Upper lobe of left lung (tissue), 6 donors: Measurements from ENCODE around the gene LCN9. TPM values are rescaled to one million over a fixed set of nuclear protein-coding genes. Genes with fewer than 3 reads are reported as not detected.

Experiments
- ATAC-seq, 2 donors: fragments of 200-7000 bp; cut with Tn5 transposase; one replicate each; pipeline ENCODE4 v1.9.1; 2022; ENCODE audit warnings: mild to moderate bottlenecking in 2 of 2, moderate library complexity in 2 of 2; ENCODE audit not compliant: low FRiP score in 2 of 2
- DNase-seq, 2 donors: peaks; one replicate each; pipeline ENCODE4 v3.0.0-alpha.2; 2019 to 2020
- H3K27ac ChIP-seq, 4 donors: fragments of 200-600 bp; sonication (generic); one replicate each; pipeline ENCODE4 v1.5.1; 2016 to 2019
- H3K27me3 ChIP-seq, 4 donors: fragments of 200-600 bp; sonication (generic); one replicate each; pipeline ENCODE4 v1.5.1; 2017 to 2019
- H3K36me3 ChIP-seq, 4 donors: fragments of 200-600 bp; sonication (generic); one replicate each; pipeline ENCODE4 v1.5.1; 2016 to 2019
- H3K4me1 ChIP-seq, 4 donors: fragments of 200-600 bp; sonication (generic); one replicate each; pipeline ENCODE4 v1.5.1; 2018 to 2019
- H3K4me3 ChIP-seq, 4 donors: fragments of 200-600 bp; sonication (generic); one replicate each; pipeline ENCODE4 v1.5.1; 2017 to 2019; ENCODE audit warnings: mild to moderate bottlenecking in 2 of 4, moderate library complexity in 1 of 4
- H3K9me3 ChIP-seq, 4 donors: fragments of 200-600 bp; sonication (generic); one replicate each; pipeline ENCODE4 v1.5.1; 2018 to 2019
- CTCF ChIP-seq, 6 experiments: fragments of 450-650 bp in 4 of 6; fragments of 200-600 bp in 2 of 6; sonication (generic) in 2 of 6; IDR thresholded peaks; one replicate each; pipeline ENCODE4 v1.5.1; 2016 to 2019; ENCODE audit warnings: antibody characterized with exemption in 6 of 6
- EP300 ChIP-seq, 4 donors: sonication (generic); formaldehyde crosslinking; IDR thresholded peaks; one replicate each; pipeline ENCODE4 v1.5.1; 2017; ENCODE audit warnings: antibody characterized with exemption in 4 of 4, control low read depth in 2 of 4
- POLR2A ChIP-seq, 4 donors: fragments of 450-650 bp; IDR thresholded peaks; one replicate each; pipeline ENCODE4 v1.5.1; 2016 to 2017; ENCODE audit warnings: antibody characterized with exemption in 4 of 4, mild to moderate bottlenecking in 2 of 4
- POLR2AphosphoS5 ChIP-seq, 2 donors: sonication (generic); formaldehyde crosslinking; IDR thresholded peaks; one replicate each; pipeline ENCODE4 v1.5.1; 2017; ENCODE audit warnings: antibody characterized with exemption in 2 of 2
- WGBS, 2 donors: methylation state at CpG; one replicate each; pipeline ENCODE4 v1.1.5; 2017 to 2018; 5-methylcytosine and 5-hydroxymethylcytosine counted together
- total RNA-seq, 6 donors: library from RNA; depleted of rRNA in 4 of 6; stranded (reverse); fragments of >200 nt in 4 of 6; gene quantifications; one replicate each; pipeline versions ENCODE4 v1.1.0 to v1.2.1, GENCODE V29; 2016 to 2021
- donor health status: DM: no; HTN: no; CAD: no; lungs with moderate emphysema.
- donor health status: DM: no; HTN: yes; CAD: no; lungs with severe emphysema.

The LCN9 gene
- total RNA-seq, 6 donors from 2014 or later = not detected

- Histone ChIP-seq H3K27me3 (no peaks in the 10 kb centered on the region), H3K4me3 (no peak overlapping the region), H3K36me3 (no peaks in the 10 kb centered on the region), H3K9me3 (no peaks in the 10 kb centered on the region), H3K27ac (no peak overlapping the region), H3K4me1 (no peaks in the 10 kb centered on the region)
- ATAC-seq (no peak), DNase-seq (peak in 1 of 2 donors; percentile 73)
- WGBS, 2 donors = 83% methylated on average over 16 of the region's 16 CpGs; no CpG with 5 or more reads in 1 of the 2 donors
- TF ChIP-seq POLR2AphosphoS5 (IDR thresholded peaks at IDR 0.05) (no peak), CTCF (IDR thresholded peaks at IDR 0.05) (no peak), EP300 (IDR thresholded peaks at IDR 0.05) (no peak)
Observed at GRCh38 chr9:135695036-135695435, 31.9 kb downstream of the LCN9 start.

- Histone ChIP-seq H3K4me3 (no peak overlapping the region), H3K27ac (no peak overlapping the region), H3K9me3 (no peaks in the 10 kb centered on the region), H3K27me3 (no peaks in the 10 kb centered on the region), H3K4me1 (no peaks in the 10 kb centered on the region), H3K36me3 (no peaks in the 10 kb centered on the region)
- DNase-seq = peak in 1 of 2 donors; percentile 51
- WGBS, 2 donors = 82 to 85% methylated on average over 10 to 12 of the region's 12 CpGs
- ATAC-seq = no peak
- TF ChIP-seq POLR2AphosphoS5 (IDR thresholded peaks at IDR 0.05) (no peak), CTCF (IDR thresholded peaks at IDR 0.05) (no peak), POLR2A (IDR thresholded peaks at IDR 0.05) (no peak), EP300 (IDR thresholded peaks at IDR 0.05) (no peak)
Observed at GRCh38 chr9:135695642-135696041, 32.5 kb downstream of the LCN9 start.

- 74 to 77% methylated on average over 12 to 16 of the region's 16 CpGs for WGBS, 2 donors
- Histone ChIP-seq H3K9me3 (no peaks in the 10 kb centered on the region), H3K4me1 (peaks cover 0 to under 1% (median under 1%) of the 10 kb centered on the region in 4 donors), H3K27me3 (peaks cover 0 to 4% (median under 1%) of the 10 kb centered on the region in 4 donors), H3K27ac (no peak overlapping the region), H3K4me3 (no peak overlapping the region), H3K36me3 (no peaks in the 10 kb centered on the region)
- ATAC-seq (no peak), DNase-seq (peak in 1 of 2 donors; percentile 61)
- TF ChIP-seq CTCF (IDR thresholded peaks at IDR 0.05) = no peak
- TF ChIP-seq POLR2A (IDR thresholded peaks at IDR 0.05) = no peak
- TF ChIP-seq EP300 (IDR thresholded peaks at IDR 0.05) = no peak
- TF ChIP-seq POLR2AphosphoS5 (IDR thresholded peaks at IDR 0.05) = no peak
Observed at GRCh38 chr9:135696446-135696845, 33.3 kb downstream of the LCN9 start.

- ATAC-seq (no peak), DNase-seq (peak in 1 of 2 donors; percentile 73)
- WGBS, 2 donors = 71 to 76% methylated on average over 7 to 15 of the region's 15 CpGs
- Histone ChIP-seq H3K9me3 (no peaks in the 10 kb centered on the region), H3K27me3 (peaks cover 0 to 12% (median 2%) of the 10 kb centered on the region in 4 donors), H3K27ac (no peak overlapping the region), H3K4me3 (no peak overlapping the region), H3K4me1 (peaks cover 6 to 9% (median 8%) of the 10 kb centered on the region in 4 donors), H3K36me3 (no peaks in the 10 kb centered on the region)
- TF ChIP-seq POLR2A (IDR thresholded peaks at IDR 0.05) = no peak
- no peak for TF ChIP-seq CTCF (IDR thresholded peaks at IDR 0.05)
- no peak for TF ChIP-seq EP300 (IDR thresholded peaks at IDR 0.05)
- no peak for TF ChIP-seq POLR2AphosphoS5 (IDR thresholded peaks at IDR 0.05)
Observed at GRCh38 chr9:135697226-135697625, 34.1 kb downstream of the LCN9 start.

GRCh38 chr9:135698236-135698635 lies 35.1 kb downstream of the LCN9 start:
- DNase-seq = peak in 1 of 2 donors; percentile 68
- Histone ChIP-seq H3K27me3 (peaks cover 0 to 18% (median 5%) of the 10 kb centered on the region in 4 donors), H3K27ac (no peak overlapping the region), H3K4me1 (peaks cover 11 to 12% (median 12%) of the 10 kb centered on the region in 4 donors), H3K36me3 (no peaks in the 10 kb centered on the region), H3K9me3 (no peaks in the 10 kb centered on the region), H3K4me3 (no peak overlapping the region)
- WGBS, 2 donors = 62 to 71% methylated on average over 4 to 21 of the region's 21 CpGs
- ATAC-seq = no peak
- TF ChIP-seq CTCF (IDR thresholded peaks at IDR 0.05) (no peak), POLR2AphosphoS5 (IDR thresholded peaks at IDR 0.05) (no peak), POLR2A (IDR thresholded peaks at IDR 0.05) (no peak), EP300 (IDR thresholded peaks at IDR 0.05) (no peak)
